Uterus (tissue), 2 donors: ENCODE data around the gene MTX1.
A peak's percentile ranks its signal among the peaks of the same experiment; 100 is the strongest.

ENCODE experiments used
- CTCF ChIP-seq, 4 experiments: fragments of 200-600 bp in 2 of 4; fragments of 450-650 bp in 2 of 4; sonication (generic) in 2 of 4; IDR thresholded peaks; one replicate each; pipeline ENCODE4 v1.5.1; 2016 to 2019; ENCODE audit warnings: antibody characterized with exemption in 4 of 4, mild to moderate bottlenecking in 2 of 4, moderate library complexity in 1 of 4
- POLR2A ChIP-seq, 2 donors: fragments of 450-650 bp; IDR thresholded peaks; one replicate each; pipeline ENCODE4 v1.6.1; 2016; ENCODE audit warnings: antibody characterized with exemption in 2 of 2, mild to moderate bottlenecking in 1 of 2, moderate library complexity in 1 of 2

DNA sequence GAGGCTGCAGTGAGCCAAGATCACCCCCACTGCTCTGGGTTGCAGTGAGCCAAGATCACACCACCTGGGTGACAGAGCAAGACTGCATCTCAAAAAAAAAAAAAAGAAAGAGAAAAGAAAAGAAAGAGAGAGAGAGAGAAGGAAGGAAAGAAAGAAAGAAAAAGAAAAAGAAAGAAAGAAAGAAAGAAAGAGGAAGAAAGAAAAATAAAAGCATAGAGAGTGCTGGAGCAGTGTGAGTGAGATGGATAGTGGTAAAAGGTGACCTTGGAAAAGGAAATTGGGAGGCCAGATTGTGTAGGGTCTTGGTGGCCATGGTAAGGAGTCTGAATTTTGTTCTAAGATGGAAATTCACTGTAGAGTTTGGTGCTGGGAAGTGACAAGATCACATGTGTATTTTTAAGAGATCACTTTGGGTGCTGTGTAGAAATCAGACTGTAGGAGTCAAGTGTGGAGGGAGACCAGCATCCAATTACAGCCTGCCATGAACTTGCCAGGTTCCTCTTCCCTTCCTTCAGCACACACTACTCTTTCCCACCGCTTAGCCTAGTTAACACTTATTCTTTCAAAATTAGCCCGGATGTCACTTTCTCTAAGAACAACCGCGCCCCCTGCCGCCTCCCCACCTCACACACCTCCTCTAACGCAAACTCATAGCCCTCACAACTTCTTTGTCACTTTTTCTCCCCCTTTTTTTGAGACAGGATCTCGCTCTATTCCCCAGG lies 17.9 kb downstream of the MTX1 start:
- TF ChIP-seq CTCF (IDR thresholded peaks at IDR 0.05) (peak; percentile 54 to 69 (median 64)), POLR2A (IDR thresholded peaks at IDR 0.05) (no peak)
